ENCODE results near the gene HBZ. TPM values are rescaled to one million over a fixed set of nuclear protein-coding genes. Genes with fewer than 3 reads are reported as not detected.
"Not testable (repeated sequence)": the region's sequence is repeated elsewhere in the genome, so short reads cannot be mapped to it uniquely, and the experiment has no call there.

Gene HBZ
- total RNA-seq, 2 donors from 2014 or later = not detected

DNA sequence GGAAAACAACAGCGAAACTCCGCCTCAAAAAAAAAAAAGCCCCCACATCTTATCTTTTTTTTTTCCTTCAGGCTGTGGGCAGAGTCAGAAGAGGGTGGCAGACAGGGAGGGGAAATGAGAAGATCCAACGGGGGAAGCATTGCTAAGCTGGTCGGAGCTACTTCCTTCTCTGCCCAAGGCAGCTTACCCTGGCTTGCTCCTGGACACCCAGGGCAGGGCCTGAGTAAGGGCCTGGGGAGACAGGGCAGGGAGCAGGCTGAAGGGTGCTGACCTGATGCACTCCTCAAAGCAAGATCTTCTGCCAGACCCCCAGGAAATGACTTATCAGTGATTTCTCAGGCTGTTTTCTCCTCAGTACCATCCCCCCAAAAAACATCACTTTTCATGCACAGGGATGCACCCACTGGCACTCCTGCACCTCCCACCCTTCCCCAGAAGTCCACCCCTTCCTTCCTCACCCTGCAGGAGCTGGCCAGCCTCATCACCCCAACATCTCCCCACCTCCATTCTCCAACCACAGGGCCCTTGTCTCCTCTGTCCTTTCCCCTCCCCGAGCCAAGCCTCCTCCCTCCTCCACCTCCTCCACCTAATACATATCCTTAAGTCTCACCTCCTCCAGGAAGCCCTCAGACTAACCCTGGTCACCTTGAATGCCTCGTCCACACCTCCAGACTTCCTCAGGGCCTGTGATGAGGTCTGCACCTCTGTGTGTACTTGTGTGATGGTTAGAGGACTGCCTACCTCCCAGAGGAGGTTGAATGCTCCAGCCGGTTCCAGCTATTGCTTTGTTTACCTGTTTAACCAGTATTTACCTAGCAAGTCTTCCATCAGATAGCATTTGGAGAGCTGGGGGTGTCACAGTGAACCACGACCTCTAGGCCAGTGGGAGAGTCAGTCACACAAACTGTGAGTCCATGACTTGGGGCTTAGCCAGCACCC lies 22.8 kb downstream of the HBZ start:
- Histone ChIP-seq H3K27ac (no peak overlapping the region), H3K27me3 (peaks cover 4 to 21% of the 10 kb centered on the region in 2 donors), H3K36me3 (replicated peaks in 1 of 2; ENCODE audit: insufficient read depth in 1 of 2, low read depth in 2 of 2) (no peaks in the 10 kb centered on the region), H3K4me3 (no peak overlapping the region), H3K9me3 (no peaks in the 10 kb centered on the region), H3K4me1 (peaks cover 2% of the 10 kb centered on the region)
- WGBS, 2 donors = 17 to 19% methylated on average over 7 to 8 of the region's 8 CpGs
- TF ChIP-seq POLR2A (IDR thresholded peaks at IDR 0.05) = no peak
- TF ChIP-seq, protein P1, sequence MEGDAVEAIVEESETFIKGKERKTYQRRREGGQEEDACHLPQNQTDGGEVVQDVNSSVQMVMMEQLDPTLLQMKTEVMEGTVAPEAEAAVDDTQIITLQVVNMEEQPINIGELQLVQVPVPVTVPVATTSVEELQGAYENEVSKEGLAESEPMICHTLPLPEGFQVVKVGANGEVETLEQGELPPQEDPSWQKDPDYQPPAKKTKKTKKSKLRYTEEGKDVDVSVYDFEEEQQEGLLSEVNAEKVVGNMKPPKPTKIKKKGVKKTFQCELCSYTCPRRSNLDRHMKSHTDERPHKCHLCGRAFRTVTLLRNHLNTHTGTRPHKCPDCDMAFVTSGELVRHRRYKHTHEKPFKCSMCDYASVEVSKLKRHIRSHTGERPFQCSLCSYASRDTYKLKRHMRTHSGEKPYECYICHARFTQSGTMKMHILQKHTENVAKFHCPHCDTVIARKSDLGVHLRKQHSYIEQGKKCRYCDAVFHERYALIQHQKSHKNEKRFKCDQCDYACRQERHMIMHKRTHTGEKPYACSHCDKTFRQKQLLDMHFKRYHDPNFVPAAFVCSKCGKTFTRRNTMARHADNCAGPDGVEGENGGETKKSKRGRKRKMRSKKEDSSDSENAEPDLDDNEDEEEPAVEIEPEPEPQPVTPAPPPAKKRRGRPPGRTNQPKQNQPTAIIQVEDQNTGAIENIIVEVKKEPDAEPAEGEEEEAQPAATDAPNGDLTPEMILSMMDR (IDR thresholded peaks at IDR 0.05) = no peak
- intact Hi-C loops (cut with DNase I) = no loop called here
- ATAC-seq (no peak), DNase-seq (no peak)

DNA sequence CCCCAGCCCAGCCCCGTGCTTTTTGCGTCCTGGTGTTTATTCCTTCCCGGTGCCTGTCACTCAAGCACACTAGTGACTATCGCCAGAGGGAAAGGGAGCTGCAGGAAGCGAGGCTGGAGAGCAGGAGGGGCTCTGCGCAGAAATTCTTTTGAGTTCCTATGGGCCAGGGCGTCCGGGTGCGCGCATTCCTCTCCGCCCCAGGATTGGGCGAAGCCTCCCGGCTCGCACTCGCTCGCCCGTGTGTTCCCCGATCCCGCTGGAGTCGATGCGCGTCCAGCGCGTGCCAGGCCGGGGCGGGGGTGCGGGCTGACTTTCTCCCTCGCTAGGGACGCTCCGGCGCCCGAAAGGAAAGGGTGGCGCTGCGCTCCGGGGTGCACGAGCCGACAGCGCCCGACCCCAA lies 23.6 kb downstream of the HBZ start:
- intact Hi-C loops (cut with DNase I); H3K36me3 ChIP-seq (replicated peaks in 1 of 2; ENCODE audit: insufficient read depth in 1 of 2, low read depth in 2 of 2); H3K9me3 ChIP-seq; H3K4me1 ChIP-seq; H3K27ac ChIP-seq; DNase-seq; H3K4me3 ChIP-seq; ATAC-seq: not testable (repeated sequence)
- H3K27me3 ChIP-seq = peaks cover 4 to 21% of the 10 kb centered on the region in 2 donors
- 1% methylated on average over 21 of the region's 39 CpGs; no CpG with 5 or more reads in 1 of the 2 donors for WGBS, 2 donors

DNA sequence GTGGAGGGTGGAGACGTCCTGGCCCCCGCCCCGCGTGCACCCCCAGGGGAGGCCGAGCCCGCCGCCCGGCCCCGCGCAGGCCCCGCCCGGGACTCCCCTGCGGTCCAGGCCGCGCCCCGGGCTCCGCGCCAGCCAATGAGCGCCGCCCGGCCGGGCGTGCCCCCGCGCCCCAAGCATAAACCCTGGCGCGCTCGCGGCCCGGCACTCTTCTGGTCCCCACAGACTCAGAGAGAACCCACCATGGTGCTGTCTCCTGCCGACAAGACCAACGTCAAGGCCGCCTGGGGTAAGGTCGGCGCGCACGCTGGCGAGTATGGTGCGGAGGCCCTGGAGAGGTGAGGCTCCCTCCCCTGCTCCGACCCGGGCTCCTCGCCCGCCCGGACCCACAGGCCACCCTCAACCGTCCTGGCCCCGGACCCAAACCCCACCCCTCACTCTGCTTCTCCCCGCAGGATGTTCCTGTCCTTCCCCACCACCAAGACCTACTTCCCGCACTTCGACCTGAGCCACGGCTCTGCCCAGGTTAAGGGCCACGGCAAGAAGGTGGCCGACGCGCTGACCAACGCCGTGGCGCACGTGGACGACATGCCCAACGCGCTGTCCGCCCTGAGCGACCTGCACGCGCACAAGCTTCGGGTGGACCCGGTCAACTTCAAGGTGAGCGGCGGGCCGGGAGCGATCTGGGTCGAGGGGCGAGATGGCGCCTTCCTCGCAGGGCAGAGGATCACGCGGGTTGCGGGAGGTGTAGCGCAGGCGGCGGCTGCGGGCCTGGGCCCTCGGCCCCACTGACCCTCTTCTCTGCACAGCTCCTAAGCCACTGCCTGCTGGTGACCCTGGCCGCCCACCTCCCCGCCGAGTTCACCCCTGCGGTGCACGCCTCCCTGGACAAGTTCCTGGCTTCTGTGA lies 24.3 kb downstream of the HBZ start, which contains the start of gene HBA1:
TSS of gene HBA1 (plus strand) at position 204 of the 906 bp plus-strand sequence. CDS start at position 241, 37 bp downstream.
- H3K36me3 ChIP-seq (replicated peaks in 1 of 2; ENCODE audit: insufficient read depth in 1 of 2, low read depth in 2 of 2); H3K27ac ChIP-seq; H3K9me3 ChIP-seq; intact Hi-C loops (cut with DNase I); H3K4me3 ChIP-seq; DNase-seq: not testable (repeated sequence)
- peaks cover 4 to 21% of the 10 kb centered on the region in 2 donors for H3K27me3 ChIP-seq
- H3K4me1 ChIP-seq = peaks cover 17% of the 10 kb centered on the region
- ATAC-seq = peak; percentile 12
- 2% methylated on average over 24 of the region's 88 CpGs; no CpG with 5 or more reads in 1 of the 2 donors for WGBS, 2 donors

DNA sequence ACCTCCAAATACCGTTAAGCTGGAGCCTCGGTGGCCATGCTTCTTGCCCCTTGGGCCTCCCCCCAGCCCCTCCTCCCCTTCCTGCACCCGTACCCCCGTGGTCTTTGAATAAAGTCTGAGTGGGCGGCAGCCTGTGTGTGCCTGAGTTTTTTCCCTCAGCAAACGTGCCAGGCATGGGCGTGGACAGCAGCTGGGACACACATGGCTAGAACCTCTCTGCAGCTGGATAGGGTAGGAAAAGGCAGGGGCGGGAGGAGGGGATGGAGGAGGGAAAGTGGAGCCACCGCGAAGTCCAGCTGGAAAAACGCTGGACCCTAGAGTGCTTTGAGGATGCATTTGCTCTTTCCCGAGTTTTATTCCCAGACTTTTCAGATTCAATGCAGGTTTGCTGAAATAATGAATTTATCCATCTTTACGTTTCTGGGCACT lies 25.0 kb downstream of the HBZ start:
- TF ChIP-seq POLR2A (IDR thresholded peaks at IDR 0.05) = no peak
- TF ChIP-seq, protein P1 (IDR thresholded peaks at IDR 0.05) = no peak
- Histone ChIP-seq H3K9me3 (no peaks in the 10 kb centered on the region), H3K27me3 (peaks cover 4 to 21% of the 10 kb centered on the region in 2 donors), H3K36me3 (replicated peaks in 1 of 2; ENCODE audit: insufficient read depth in 1 of 2, low read depth in 2 of 2) (no peaks in the 10 kb centered on the region), H3K4me1 (peaks cover 18% of the 10 kb centered on the region), H3K27ac (no peak overlapping the region), H3K4me3 (no peak overlapping the region)
- ATAC-seq (no peak), DNase-seq (no peak)
- WGBS, 2 donors = 2 to 6% methylated on average over 7 to 13 of the region's 13 CpGs
- intact Hi-C loops (cut with DNase I) = no loop called here

DNA sequence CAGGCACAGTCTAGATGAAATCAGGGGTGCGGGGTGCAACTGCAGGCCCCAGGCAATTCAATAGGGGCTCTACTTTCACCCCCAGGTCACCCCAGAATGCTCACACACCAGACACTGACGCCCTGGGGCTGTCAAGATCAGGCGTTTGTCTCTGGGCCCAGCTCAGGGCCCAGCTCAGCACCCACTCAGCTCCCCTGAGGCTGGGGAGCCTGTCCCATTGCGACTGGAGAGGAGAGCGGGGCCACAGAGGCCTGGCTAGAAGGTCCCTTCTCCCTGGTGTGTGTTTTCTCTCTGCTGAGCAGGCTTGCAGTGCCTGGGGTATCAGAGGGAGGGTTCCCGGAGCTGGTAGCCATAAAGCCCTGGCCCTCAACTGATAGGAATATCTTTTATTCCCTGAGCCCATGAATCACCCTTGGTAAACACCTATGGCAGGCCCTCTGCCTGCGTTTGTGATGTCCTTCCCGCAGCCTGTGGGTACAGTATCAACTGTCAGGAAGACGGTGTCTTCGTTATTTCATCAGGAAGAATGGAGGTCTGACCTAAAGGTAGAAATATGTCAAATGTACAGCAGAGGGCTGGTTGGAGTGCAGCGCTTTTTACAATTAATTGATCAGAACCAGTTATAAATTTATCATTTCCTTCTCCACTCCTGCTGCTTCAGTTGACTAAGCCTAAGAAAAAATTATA lies 25.7 kb downstream of the HBZ start:
- TF ChIP-seq POLR2A (IDR thresholded peaks at IDR 0.05) = no peak
- TF ChIP-seq, protein P1 (IDR thresholded peaks at IDR 0.05) = no peak
- H3K9me3 ChIP-seq = no peaks in the 10 kb centered on the region
- no peak overlapping the region for H3K4me3 ChIP-seq
- ATAC-seq (no peak), DNase-seq (no peak)
- H3K27me3 ChIP-seq = peaks cover 4 to 21% of the 10 kb centered on the region in 2 donors
- no peak overlapping the region for H3K27ac ChIP-seq
- WGBS, 2 donors = 40 to 55% methylated on average over 10 to 11 of the region's 11 CpGs
- peaks cover 18% of the 10 kb centered on the region for H3K4me1 ChIP-seq
- intact Hi-C loops (cut with DNase I) = no loop called here
- H3K36me3 ChIP-seq (replicated peaks in 1 of 2; ENCODE audit: insufficient read depth in 1 of 2, low read depth in 2 of 2) = no peaks in the 10 kb centered on the region
